ENCODE measurements around the gene MKLN1.

The MKLN1 gene

DNA sequence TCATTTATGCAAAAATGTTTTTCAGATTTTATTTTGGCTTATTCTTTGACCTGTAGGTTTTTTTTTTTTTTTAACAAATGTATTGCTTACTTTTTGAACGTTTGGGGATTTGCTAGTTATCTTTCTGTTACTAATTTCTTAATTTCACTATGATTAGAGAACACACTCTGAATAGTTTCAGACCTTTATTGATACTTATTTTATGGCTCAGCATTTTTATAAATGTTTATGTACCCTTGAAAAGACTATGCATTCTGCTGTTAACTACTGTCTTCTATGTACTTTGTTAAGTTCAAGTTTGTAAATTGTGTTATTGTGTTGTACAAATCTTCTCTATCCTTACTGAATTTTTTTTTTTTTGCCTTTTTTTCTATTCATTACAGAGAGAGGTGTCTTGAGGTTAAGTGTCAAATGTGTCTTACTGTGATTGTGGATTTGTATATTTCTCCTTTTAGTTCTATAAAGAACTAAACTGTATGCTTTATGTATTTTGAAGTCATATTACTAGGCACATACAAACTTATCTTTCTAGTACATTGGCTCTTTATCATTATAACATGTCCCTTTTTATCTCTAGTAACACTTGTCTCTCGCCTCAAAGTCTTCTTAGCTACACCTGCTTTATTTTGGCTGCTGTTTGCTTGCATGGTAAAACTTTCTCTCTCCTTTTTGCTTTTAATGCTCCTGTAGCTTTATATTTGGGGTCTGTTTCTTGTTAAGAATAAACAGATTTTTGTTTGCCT, 8.1 kb downstream of the MKLN1 start:
- no peak for DNase-seq (ENCODE audit: low spot score)
- peaks cover 10% of the 10 kb centered on the region for H3K9me3 ChIP-seq (ENCODE audit: severe bottlenecking)

DNA sequence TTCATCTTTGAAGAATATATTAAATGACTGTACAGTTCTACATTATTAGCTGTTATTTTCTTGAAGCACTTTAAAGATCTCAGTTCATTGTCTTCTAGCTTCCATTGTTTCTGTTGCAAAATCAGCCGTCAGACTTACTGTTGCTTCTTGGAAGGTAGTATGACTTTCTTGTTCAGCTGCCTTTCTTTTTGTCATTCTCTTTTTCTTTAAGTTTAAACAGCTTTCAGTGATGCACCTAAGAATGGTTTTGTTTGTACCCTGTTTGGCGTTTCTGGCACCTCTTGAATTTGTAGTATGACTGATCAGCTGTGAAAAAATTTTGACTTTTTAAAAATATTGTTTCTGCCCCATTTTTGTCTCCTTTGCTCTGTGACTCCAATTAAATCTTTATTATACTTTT, 9.3 kb downstream of the MKLN1 start:
- ATAC-seq (ENCODE audit: low read depth) (no peak), DNase-seq (ENCODE audit: low spot score) (no peak)
- H3K4me1 ChIP-seq (ENCODE audit: insufficient read depth, poor library complexity, severe bottlenecking) = no peaks in the 10 kb centered on the region
- peaks cover 10% of the 10 kb centered on the region for H3K9me3 ChIP-seq (ENCODE audit: severe bottlenecking)
- TF ChIP-seq, protein P1, sequence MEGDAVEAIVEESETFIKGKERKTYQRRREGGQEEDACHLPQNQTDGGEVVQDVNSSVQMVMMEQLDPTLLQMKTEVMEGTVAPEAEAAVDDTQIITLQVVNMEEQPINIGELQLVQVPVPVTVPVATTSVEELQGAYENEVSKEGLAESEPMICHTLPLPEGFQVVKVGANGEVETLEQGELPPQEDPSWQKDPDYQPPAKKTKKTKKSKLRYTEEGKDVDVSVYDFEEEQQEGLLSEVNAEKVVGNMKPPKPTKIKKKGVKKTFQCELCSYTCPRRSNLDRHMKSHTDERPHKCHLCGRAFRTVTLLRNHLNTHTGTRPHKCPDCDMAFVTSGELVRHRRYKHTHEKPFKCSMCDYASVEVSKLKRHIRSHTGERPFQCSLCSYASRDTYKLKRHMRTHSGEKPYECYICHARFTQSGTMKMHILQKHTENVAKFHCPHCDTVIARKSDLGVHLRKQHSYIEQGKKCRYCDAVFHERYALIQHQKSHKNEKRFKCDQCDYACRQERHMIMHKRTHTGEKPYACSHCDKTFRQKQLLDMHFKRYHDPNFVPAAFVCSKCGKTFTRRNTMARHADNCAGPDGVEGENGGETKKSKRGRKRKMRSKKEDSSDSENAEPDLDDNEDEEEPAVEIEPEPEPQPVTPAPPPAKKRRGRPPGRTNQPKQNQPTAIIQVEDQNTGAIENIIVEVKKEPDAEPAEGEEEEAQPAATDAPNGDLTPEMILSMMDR (IDR thresholded peaks at IDR 0.05; ENCODE audit: poor library complexity, severe bottlenecking) = no peak
- H3K36me3 ChIP-seq (ENCODE audit: low read depth) = peaks cover 18% of the 10 kb centered on the region; the same call in 1 of the 2 replicates
- no peak overlapping the region for H3K27ac ChIP-seq (ENCODE audit: poor library complexity, severe bottlenecking)
- H3K4me3 ChIP-seq (ENCODE audit: severe bottlenecking) = no peak overlapping the region
- H3K27me3 ChIP-seq (ENCODE audit: insufficient read depth, poor library complexity, severe bottlenecking) = no peaks in the 10 kb centered on the region

More for the DNA sequence above, 8.1 kb downstream of the MKLN1 start:
- no peak for ATAC-seq (ENCODE audit: low read depth)
- H3K36me3 ChIP-seq (ENCODE audit: low read depth) = peaks cover 18% of the 10 kb centered on the region; the same call in 1 of the 2 replicates
- no peaks in the 10 kb centered on the region for H3K4me1 ChIP-seq (ENCODE audit: insufficient read depth, poor library complexity, severe bottlenecking)
- no peak overlapping the region for H3K4me3 ChIP-seq (ENCODE audit: severe bottlenecking)
- TF ChIP-seq, protein P1 (IDR thresholded peaks at IDR 0.05; ENCODE audit: poor library complexity, severe bottlenecking) = no peak
- no peaks in the 10 kb centered on the region for H3K27me3 ChIP-seq (ENCODE audit: insufficient read depth, poor library complexity, severe bottlenecking)
- H3K27ac ChIP-seq (ENCODE audit: poor library complexity, severe bottlenecking) = no peak overlapping the region

DNA sequence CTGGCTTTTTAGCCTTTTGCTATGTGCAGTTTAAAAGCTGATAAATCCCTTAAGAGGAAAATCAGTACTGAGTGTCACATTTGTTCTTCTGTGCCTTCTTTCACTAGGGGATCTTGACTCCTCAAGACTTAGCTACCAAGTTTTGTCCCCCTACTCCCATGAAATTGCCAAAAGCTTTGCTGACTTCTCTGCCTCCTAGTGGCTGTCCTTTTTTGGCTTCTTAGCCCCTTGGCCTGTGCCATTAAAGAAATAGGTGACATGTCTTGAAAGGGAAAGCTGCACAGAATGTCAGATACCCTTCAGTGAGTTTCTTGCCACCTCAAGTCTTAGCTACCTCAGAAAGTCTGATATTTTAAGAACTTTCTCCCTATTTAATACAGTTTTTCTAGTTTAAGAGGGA, 10.5 kb downstream of the MKLN1 start:
- H3K36me3 ChIP-seq (ENCODE audit: low read depth) = peaks cover 15% of the 10 kb centered on the region

DNA sequence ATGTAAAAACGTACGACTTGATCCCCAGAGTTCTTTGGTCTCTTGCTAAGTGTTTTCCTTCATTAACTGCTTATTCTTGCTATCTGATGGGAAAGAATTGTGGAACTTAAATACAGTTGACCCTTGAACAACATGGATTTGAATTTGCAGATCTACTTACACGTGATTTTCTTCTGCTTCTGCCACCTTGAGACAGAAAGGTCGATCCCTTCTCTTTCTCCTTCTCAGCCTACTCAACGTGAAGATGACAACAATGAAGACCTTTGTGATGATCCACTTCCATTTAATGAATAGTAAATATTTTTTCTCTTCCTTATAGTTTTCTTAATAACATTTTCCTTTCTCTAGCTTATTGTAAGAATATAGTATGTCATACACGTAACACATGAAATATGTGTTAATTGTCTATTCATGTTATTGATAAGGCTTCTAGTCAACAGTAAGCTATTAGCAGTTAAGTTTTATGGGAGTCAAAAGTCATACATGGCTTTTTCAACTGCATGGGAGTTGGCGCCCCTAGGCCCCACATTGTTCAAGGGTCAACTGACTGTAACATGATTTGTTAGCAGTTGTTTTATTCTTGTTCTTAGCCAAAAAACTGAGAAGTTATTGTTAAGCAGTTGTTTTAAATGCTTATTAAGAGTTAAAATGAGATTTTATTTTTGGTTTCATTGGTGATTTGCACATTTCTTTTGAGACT, 11.2 kb downstream of the MKLN1 start:
- peaks cover 10% of the 10 kb centered on the region for H3K9me3 ChIP-seq (ENCODE audit: severe bottlenecking)
- H3K36me3 ChIP-seq (ENCODE audit: low read depth) = peaks cover 19% of the 10 kb centered on the region
- H3K4me1 ChIP-seq (ENCODE audit: insufficient read depth, poor library complexity, severe bottlenecking) = no peaks in the 10 kb centered on the region
- ATAC-seq (ENCODE audit: low read depth) = no peak
- TF ChIP-seq, protein P1 (IDR thresholded peaks at IDR 0.05; ENCODE audit: poor library complexity, severe bottlenecking) = no peak
- DNase-seq (ENCODE audit: low spot score) = no peak
- no peak overlapping the region for H3K27ac ChIP-seq (ENCODE audit: poor library complexity, severe bottlenecking)
- no peaks in the 10 kb centered on the region for H3K27me3 ChIP-seq (ENCODE audit: insufficient read depth, poor library complexity, severe bottlenecking)
- H3K4me3 ChIP-seq (ENCODE audit: severe bottlenecking) = no peak overlapping the region

More for the DNA sequence above, 10.5 kb downstream of the MKLN1 start:
- H3K27me3 ChIP-seq (ENCODE audit: insufficient read depth, poor library complexity, severe bottlenecking) = no peaks in the 10 kb centered on the region
- no peak overlapping the region for H3K27ac ChIP-seq (ENCODE audit: poor library complexity, severe bottlenecking)
- H3K4me3 ChIP-seq (ENCODE audit: severe bottlenecking) = no peak overlapping the region
- DNase-seq (ENCODE audit: low spot score) (no peak), ATAC-seq (ENCODE audit: low read depth) (no peak)
- TF ChIP-seq, protein P1 (IDR thresholded peaks at IDR 0.05; ENCODE audit: poor library complexity, severe bottlenecking) = no peak
- no peaks in the 10 kb centered on the region for H3K4me1 ChIP-seq (ENCODE audit: insufficient read depth, poor library complexity, severe bottlenecking)
- peaks cover 10% of the 10 kb centered on the region for H3K9me3 ChIP-seq (ENCODE audit: severe bottlenecking)

Measured in RWPE2 (cell line).